CMK (cell line): ENCODE data around the gene FER1L5.
A peak's percentile ranks its signal among the peaks of the same experiment; 100 is the strongest.
"Not testable (repeated sequence)": the region's sequence is repeated elsewhere in the genome, so short reads cannot be mapped to it uniquely, and the experiment has no call there.

Experiments
- DNase-seq: peaks from one replicate; pipeline ENCODE4 v3.0.0-alpha.2; 2010; ENCODE audit warnings: low read depth

The FER1L5 gene

DNA sequence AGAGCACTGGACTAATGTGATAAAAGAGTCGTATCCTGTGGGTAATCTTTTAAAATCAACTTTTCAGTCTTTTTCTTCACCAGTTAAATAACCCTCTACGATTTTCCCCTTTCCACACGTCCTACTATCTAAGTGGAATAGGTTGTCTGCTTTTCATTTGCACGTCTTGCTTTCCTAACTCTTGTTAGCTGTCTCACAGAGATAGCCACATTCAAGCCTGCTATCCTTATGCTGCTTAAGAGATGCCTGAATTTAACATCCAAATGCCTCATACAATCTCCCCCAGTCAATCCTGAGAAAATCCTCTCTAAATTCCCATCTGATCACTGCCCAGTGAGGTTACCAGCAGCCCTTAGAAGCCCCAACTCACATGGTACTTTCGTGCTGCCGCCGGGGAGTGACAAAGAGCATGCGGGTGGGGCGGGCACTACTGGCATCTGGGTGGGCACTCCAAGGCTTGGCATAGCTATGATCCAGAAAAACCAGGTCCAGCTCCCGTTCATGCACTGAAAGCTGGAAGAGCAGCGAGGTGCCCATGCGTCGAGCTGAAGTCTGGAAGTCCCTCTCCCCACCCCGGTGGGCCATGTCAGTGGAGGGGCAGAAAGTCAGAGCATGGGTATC is 5.9 kb upstream of the FER1L5 start:
- no peak for DNase-seq

DNA sequence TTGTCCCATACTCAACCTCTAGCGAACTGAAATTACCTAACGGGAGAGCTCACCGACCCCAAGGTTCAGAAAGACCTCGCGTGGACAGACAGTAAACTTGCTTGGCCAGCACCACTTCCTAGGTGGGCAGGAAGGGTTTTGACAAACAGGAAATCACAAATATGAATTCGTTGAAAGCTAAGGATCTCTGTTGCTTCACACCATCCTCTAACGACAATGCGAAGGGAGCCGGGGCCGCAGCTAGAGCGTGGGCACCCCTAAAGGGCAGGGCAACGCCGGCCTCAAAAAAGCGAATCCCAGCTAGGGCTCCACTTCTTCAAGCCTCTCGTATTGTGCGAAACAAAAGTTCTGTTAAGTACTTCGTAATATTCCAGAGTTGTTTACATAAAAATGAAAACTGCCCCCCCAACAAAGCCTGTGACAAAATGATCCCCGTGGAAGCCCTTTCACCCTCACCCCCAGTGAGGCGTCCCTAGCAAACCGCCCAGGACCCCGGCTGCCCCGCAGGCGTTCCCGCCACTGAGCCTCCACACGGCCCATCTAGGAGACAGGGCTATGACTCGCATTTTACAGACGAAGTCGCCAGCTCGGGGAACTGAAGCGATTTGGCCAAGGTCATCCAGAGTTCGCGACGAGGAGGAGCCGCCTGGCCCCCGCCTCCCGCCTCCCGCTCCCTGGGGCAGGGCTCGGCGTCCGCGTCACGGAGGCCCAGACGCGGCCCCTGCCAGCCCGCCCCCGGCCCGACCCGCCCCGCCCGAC is 5.0 kb upstream of the FER1L5 start:
- DNase-seq, result peak; percentile 58

GRCh38 chr2:96638144-96639121 is 4.1 kb upstream of the FER1L5 start, which contains the start of gene KANSL3:
KANSL3 (minus strand) TSS chr2:96638312; CDS start chr2:96637135, 1,177 bp downstream.
- DNase-seq, result peak; percentile 86

- no peak for DNase-seq
Observed at GRCh38 chr2:96647681-96648080, 5.1 kb downstream of the FER1L5 start.

GRCh38 chr2:96648306-96648930 is 5.9 kb downstream of the FER1L5 start:
- no peak for DNase-seq

- no peak for DNase-seq
Observed at GRCh38 chr2:96649342-96649741, 6.8 kb downstream of the FER1L5 start.

GRCh38 chr2:96651793-96652192 is 9.2 kb downstream of the FER1L5 start:
- no peak for DNase-seq

- DNase-seq, result not testable (repeated sequence)
Observed at GRCh38 chr2:96654791-96655190, 12.2 kb downstream of the FER1L5 start.

- DNase-seq, result no peak
Observed at GRCh38 chr2:96655526-96655925, 13.0 kb downstream of the FER1L5 start.

GRCh38 chr2:96656540-96656939 is 14.0 kb downstream of the FER1L5 start:
- no peak for DNase-seq

GRCh38 chr2:96661324-96661723 is 18.8 kb downstream of the FER1L5 start:
- DNase-seq, result no peak

GRCh38 chr2:96662360-96662759 is 19.8 kb downstream of the FER1L5 start:
- no peak for DNase-seq

GRCh38 chr2:96663177-96663576 is 20.6 kb downstream of the FER1L5 start:
- DNase-seq, result no peak

DNA sequence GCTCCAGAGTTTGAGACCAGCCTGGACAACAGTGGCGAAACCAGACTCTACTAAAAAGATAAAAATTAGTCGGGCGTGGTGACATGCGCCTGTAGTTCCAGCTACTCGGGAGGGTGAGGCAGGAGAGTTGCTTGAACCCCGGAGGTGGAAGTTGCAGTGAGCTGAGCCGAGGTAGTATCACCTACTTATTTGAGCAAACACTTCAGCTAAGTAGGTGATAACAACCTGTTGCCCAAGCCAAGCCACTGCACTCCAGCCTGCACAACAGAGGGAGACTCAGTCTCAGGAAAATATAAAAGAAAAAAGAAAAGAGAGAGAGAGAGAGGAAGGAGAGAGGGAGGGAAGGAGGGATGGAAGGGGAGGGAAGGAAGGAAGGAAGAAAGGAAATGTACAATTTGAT is 21.3 kb downstream of the FER1L5 start:
- DNase-seq, result no peak

DNA sequence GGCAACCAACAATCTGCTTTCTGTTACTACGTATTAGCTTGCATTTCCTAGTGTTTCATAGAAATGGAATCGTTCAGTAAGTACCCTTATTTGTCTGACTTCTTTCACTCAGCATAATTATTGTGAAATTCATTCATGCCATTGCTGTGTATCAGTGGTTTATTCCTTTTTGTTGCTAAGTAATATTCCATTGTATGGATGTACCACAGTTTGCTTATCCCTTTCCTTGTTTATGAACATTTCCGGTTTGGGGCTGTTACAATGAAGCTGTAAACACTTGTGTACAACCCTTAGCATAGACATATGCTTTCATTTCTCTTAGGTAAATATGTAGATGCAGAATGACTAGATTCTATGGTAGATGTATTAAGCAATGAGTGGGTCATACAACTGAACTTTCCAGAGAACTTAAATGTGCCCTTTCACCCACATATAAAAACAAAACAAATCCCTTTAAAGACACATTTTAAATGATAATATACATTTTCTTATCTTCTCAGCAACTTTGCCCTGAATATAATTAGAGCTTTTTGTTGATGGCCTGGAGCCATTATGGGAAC is 21.9 kb downstream of the FER1L5 start:
- no peak for DNase-seq

GRCh38 chr2:96665083-96665569 is 22.6 kb downstream of the FER1L5 start:
- DNase-seq, result no peak

DNA sequence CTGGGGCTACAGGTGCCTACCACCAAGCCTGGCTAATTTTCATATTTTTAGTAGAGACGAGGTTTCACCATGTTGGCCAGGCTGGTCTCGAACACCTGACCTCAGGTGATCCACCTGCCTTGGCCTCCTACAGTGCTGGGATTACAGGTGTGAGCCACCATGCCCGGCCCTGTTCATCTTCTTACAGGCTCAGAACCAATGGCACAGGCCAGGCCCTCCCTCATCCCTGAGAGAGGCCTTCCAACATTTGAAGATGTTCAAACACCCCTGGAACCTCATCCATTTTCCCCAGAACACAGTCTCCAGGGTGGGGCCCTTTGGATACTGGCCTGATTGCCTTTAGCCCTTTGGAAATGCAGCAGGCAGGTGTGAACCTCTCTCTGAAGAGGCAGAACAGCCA is 23.2 kb downstream of the FER1L5 start:
- not testable (repeated sequence) for DNase-seq

- peak; percentile 89 for DNase-seq
Observed at GRCh38 chr2:96668771-96669170, 26.2 kb downstream of the FER1L5 start.

DNA sequence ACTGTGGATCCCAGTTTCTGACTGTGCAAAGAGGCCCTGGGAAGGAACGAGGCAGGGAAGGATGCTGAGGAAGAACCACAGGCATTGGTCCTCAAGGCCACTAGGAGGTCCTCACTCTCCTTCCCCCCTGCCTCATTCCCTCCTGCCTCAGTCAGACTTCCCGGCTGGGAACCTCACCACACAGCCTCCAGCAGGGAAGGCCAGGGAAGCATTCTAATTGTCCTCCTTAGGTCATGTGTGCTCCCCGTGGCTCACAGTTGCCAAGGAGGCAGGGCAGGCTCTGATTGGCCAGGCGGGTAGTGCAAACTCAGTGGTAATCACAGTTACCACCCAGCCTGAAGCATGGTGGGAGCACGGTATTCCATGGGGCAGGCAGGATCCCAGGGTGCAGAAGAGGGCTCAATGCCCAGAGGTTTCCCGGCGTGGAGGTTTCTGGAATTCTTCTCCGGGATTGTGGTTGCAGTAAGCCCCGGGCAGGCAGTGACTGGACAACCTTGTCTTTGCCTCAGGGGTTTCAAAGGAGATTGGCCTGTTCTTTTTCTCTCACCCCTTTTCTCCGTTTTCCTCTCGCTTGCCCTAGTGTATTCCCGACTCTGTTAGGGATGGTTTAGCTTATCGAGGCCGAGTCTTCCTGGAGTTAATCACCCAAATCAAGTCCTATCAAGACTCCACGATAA is 27.1 kb downstream of the FER1L5 start:
- DNase-seq, result no peak

DNA sequence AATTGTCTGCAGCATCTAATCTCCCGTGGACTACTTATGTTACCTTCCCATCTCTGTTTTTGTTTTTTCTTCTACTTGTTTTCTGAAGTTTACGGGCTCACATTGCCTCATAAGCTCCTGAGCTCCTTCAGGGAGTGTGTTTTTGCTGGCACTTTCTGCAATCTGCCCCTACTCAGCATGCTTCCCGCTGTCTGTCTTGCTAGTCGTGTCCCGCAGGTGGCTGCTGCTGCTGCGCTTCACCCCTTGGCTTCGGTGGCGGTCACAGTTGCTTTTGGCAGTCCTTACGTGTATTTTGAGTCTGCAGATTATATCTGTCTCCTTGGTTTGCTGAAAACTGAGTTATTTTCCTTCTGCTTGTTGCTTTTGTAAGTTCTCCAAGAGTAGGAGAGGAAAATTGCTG is 37.3 kb downstream of the FER1L5 start:
- DNase-seq, result no peak

GRCh38 chr2:96680561-96681141 is 38.1 kb downstream of the FER1L5 start:
- DNase-seq, result no peak
